ENCODE results near the gene FGF14.

Gene FGF14

GRCh38 chr13:101919541-101920181, 482.2 kb downstream of the FGF14 start:
- peak; percentile 16 for DNase-seq (ENCODE audit: low read depth)

GRCh38 chr13:101917833-101918661, 483.8 kb downstream of the FGF14 start:
- H3K4me3 ChIP-seq (ENCODE audit: low read length), result no peak overlapping the region
- TF ChIP-seq CTCF (conservative IDR thresholded peaks at IDR 0.05; ENCODE audit: low read length), result no peak
- DNase-seq (ENCODE audit: low read depth), result no peak

More at GRCh38 chr13:101919541-101920181, 482.2 kb downstream of the FGF14 start:
- no peak for TF ChIP-seq CTCF (conservative IDR thresholded peaks at IDR 0.05; ENCODE audit: low read length)
- H3K4me3 ChIP-seq (ENCODE audit: low read length), result no peak overlapping the region

GRCh38 chr13:101917475-101917810, 484.4 kb downstream of the FGF14 start:
- DNase-seq (ENCODE audit: low read depth), result no peak
- no peak for TF ChIP-seq CTCF (conservative IDR thresholded peaks at IDR 0.05; ENCODE audit: low read length)
- H3K4me3 ChIP-seq (ENCODE audit: low read length), result no peak overlapping the region

GRCh38 chr13:101916775-101917474, 484.9 kb downstream of the FGF14 start:
- DNase-seq (ENCODE audit: low read depth), result no peak
- TF ChIP-seq CTCF (conservative IDR thresholded peaks at IDR 0.05; ENCODE audit: low read length), result no peak
- H3K4me3 ChIP-seq (ENCODE audit: low read length), result no peak overlapping the region

- DNase-seq (ENCODE audit: low read depth), result no peak
- 0 out of 2 replicates have a peak, but pooled peaks have one; percentile 3 for TF ChIP-seq CTCF (conservative IDR thresholded peaks at IDR 0.05; ENCODE audit: low read length)
- H3K4me3 ChIP-seq (ENCODE audit: low read length), result no peak overlapping the region
Measured at GRCh38 chr13:101916108-101916774, 485.6 kb downstream of the FGF14 start.

GRCh38 chr13:101915755-101916107, 486.1 kb downstream of the FGF14 start:
- DNase-seq (ENCODE audit: low read depth), result no peak
- no peak overlapping the region for H3K4me3 ChIP-seq (ENCODE audit: low read length)

More at GRCh38 chr13:101915755-101916107, 486.1 kb downstream of the FGF14 start:
- TF ChIP-seq CTCF (conservative IDR thresholded peaks at IDR 0.05; ENCODE audit: low read length), result no peak
